GM12878 (cell line): ENCODE measurements around the gene ADK.

ENCODE experiments used
- BHLHE40 ChIP-seq, 2 experiments: fragments of 450-650 bp in 1 of 2; IDR thresholded peaks; 2 replicates each; pipeline ENCODE4 v1.6.1; 2011 to 2017; ENCODE audit warnings: low read depth in 2 of 2, borderline replicate concordance in 1 of 2, improper control_type of control experiment in 1 of 2, low read length in 1 of 2, mild to moderate bottlenecking in 1 of 2
- CHD2 ChIP-seq: IDR thresholded peaks from 2 replicates; pipeline ENCODE4 v1.6.1; 2011; ENCODE audit warnings: low read depth, low read length, improper control_type of control experiment, borderline replicate concordance
- CTCF ChIP-seq, 3 experiments: IDR thresholded peaks in 2 of 3; conservative IDR thresholded peaks in 1 of 3; 2 replicates each; pipeline ENCODE4 v1.5.1; 2011; ENCODE audit warnings: low read depth in 3 of 3, low read length in 3 of 3, mild to moderate bottlenecking in 3 of 3, control low read depth in 2 of 3, moderate library complexity in 2 of 3, inconsistent platforms in 1 of 3, mixed read lengths in 1 of 3; ENCODE audit not compliant: control insufficient read depth in 2 of 3, insufficient read depth in 1 of 3; ENCODE audit errors: extremely low read depth in 1 of 3
- DPF2 ChIP-seq: fragments of 450-650 bp; IDR thresholded peaks from 2 replicates; pipeline ENCODE4 v1.6.1; 2017; ENCODE audit warnings: mild to moderate bottlenecking
- EZH2 ChIP-seq: IDR thresholded peaks from 2 replicates; pipeline ENCODE4 v1.6.1; 2012; ENCODE audit warnings: low read depth, mild to moderate bottlenecking, control low read depth, inconsistent platforms, low read length, borderline replicate concordance; ENCODE audit not compliant: control insufficient read depth
- LARP7 ChIP-seq: fragments of 450-650 bp; IDR thresholded peaks from 2 replicates; pipeline ENCODE4 v1.6.1; 2017; ENCODE audit warnings: mild to moderate bottlenecking
- PAX8 ChIP-seq: fragments of 450-650 bp; IDR thresholded peaks from 2 replicates; pipeline ENCODE4 v1.6.1; 2017; ENCODE audit warnings: mild to moderate bottlenecking, moderate library complexity
- REST ChIP-seq: IDR thresholded peaks from 2 replicates; pipeline ENCODE4 v1.6.1; 2012; ENCODE audit warnings: mild to moderate bottlenecking, low read depth, low read length
- SIN3A ChIP-seq: IDR thresholded peaks from 2 replicates; pipeline ENCODE4 v1.6.1; 2012; ENCODE audit warnings: low read depth, low read length, improper control_type of control experiment
- SUZ12 ChIP-seq: fragments of 200-600 bp; sonication (generic); IDR thresholded peaks from one replicate; pipeline ENCODE4 v1.6.1; 2018; ENCODE audit warnings: antibody characterized with exemption, mild to moderate bottlenecking; ENCODE audit not compliant: unreplicated experiment
- TAF1 ChIP-seq: IDR thresholded peaks from 2 replicates; pipeline ENCODE4 v1.6.1; 2011; ENCODE audit warnings: mild to moderate bottlenecking, low read depth, low read length, borderline replicate concordance
- ZBTB11 ChIP-seq: fragments of 450-650 bp; formaldehyde crosslinking; IDR thresholded peaks from 2 replicates; pipeline ENCODE4 v1.5.0; 2022; ENCODE audit warnings: mild to moderate bottlenecking, missing genetic modification characterization

GRCh38 chr10:74558403-74558802, 407.4 kb downstream of the ADK start:
- TF ChIP-seq EZH2 (no peak), DPF2 (no peak), ZBTB11 (CRISPR knock-in tag) (no peak), CTCF (IDR thresholded peaks at IDR 0.05 in 2 of 3, conservative IDR thresholded peaks at IDR 0.05 in 1 of 3; ENCODE audit: control insufficient read depth in 2 of 3, extremely low read depth in 1 of 3, insufficient read depth in 1 of 3, low read depth in 3 of 3, low read length in 3 of 3) (no peak), CHD2 (no peak), SIN3A (no peak), REST (no peak), LARP7 (no peak), SUZ12 (no peak), PAX8 (no peak), BHLHE40 (IDR thresholded peaks at IDR 0.05; ENCODE audit: borderline replicate concordance in 1 of 2, low read depth in 2 of 2, low read length in 1 of 2) (no peak), TAF1 (no peak)
